ENCODE results near the gene B4GALT1.

The B4GALT1 gene

DNA sequence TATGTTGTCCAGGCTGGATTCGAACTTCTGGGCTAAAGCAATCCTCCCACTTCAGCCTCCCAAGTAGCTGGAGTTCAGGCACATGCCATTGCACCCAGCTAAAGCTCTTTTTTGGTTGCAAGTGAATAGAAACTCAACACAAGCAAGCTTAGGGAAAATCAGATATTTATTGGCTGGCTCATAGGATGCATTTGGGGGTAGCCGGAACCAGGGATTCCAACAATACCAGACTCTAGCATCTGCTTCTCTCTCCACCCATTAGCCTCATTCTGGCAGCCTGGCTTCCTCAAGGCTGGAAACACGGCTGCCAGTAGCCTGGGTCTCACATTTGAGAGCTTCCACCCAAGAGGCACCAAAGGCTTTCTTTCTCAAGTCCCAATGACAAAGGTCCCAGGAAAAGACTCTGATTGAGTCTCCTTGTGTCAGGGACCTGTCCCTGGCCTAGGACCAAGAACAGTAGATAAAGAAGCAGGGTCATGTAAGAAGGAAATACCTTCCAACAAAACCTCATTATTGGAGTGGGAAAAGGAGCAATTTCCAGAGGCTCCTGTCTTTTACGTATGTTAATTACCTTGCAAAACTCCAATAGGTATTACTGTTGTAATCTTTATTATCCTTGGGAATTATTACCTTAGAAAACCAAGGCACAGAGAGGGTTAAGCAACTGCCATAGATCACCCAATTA is 23.0 kb upstream of the B4GALT1 start:
- TF ChIP-seq, protein P1, sequence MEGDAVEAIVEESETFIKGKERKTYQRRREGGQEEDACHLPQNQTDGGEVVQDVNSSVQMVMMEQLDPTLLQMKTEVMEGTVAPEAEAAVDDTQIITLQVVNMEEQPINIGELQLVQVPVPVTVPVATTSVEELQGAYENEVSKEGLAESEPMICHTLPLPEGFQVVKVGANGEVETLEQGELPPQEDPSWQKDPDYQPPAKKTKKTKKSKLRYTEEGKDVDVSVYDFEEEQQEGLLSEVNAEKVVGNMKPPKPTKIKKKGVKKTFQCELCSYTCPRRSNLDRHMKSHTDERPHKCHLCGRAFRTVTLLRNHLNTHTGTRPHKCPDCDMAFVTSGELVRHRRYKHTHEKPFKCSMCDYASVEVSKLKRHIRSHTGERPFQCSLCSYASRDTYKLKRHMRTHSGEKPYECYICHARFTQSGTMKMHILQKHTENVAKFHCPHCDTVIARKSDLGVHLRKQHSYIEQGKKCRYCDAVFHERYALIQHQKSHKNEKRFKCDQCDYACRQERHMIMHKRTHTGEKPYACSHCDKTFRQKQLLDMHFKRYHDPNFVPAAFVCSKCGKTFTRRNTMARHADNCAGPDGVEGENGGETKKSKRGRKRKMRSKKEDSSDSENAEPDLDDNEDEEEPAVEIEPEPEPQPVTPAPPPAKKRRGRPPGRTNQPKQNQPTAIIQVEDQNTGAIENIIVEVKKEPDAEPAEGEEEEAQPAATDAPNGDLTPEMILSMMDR (IDR thresholded peaks at IDR 0.05; ENCODE audit: low read depth, low read length): no peak
- in situ Hi-C loops (cut with HindIII; ENCODE audit: low sequenced_read_pairs): no loop called here
- H3K4me3 ChIP-seq (ENCODE audit: low read depth, low read length): no peak overlapping the region
- DNase-seq (ENCODE audit: low read depth, low spot score): no peak

DNA sequence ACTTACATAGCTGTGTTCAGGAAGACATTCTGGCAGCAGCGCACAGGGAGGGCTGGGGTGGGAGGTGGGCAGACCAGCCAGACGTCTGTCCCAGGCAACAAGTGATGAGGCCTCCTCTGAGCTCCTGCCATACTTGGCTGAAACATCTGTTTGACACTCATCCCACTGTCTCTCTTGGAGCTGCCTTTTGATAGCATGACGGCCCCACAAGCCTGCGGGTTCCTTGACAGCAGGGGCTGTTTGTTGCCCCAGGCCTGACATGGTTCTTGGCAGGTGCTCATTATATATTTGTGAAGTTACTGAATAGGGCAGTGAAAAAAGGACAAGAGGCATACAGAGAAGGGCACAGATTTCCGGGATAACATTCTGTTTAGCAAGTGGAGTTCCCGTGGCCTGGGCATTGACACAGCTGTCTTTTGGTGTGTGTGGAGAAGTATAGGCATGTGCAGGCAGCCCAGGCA is 22.2 kb upstream of the B4GALT1 start:
- TF ChIP-seq, protein P1 (IDR thresholded peaks at IDR 0.05; ENCODE audit: low read depth, low read length): no peak
- H3K4me3 ChIP-seq (ENCODE audit: low read depth, low read length): no peak overlapping the region
- DNase-seq (ENCODE audit: low read depth, low spot score): no peak
- in situ Hi-C loops (cut with HindIII; ENCODE audit: low sequenced_read_pairs): no loop called here

DNA sequence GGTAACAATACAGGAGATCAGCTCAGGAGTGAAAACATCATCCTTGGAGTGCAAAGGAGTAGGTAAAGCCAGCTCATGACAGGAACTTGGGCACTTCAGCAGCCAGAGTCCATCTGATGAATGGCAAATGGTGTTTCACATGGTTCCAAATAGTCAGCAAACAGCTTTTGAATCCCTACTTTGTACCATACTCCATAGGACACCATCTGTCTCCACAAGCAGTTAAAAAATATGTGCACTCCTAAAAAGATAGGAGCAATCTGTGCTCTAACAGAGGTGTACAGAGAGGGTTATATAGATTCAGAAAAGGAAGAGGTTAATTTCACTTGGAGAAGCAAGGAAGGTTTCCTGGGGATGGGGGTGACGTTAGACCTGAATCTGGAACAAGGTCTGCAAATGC is 21.6 kb upstream of the B4GALT1 start:
- no peak overlapping the region for H3K4me3 ChIP-seq (ENCODE audit: low read depth, low read length)
- in situ Hi-C loops (cut with HindIII; ENCODE audit: low sequenced_read_pairs): no loop called here
- no peak for DNase-seq (ENCODE audit: low read depth, low spot score)
- TF ChIP-seq, protein P1 (IDR thresholded peaks at IDR 0.05; ENCODE audit: low read depth, low read length): no peak

DNA sequence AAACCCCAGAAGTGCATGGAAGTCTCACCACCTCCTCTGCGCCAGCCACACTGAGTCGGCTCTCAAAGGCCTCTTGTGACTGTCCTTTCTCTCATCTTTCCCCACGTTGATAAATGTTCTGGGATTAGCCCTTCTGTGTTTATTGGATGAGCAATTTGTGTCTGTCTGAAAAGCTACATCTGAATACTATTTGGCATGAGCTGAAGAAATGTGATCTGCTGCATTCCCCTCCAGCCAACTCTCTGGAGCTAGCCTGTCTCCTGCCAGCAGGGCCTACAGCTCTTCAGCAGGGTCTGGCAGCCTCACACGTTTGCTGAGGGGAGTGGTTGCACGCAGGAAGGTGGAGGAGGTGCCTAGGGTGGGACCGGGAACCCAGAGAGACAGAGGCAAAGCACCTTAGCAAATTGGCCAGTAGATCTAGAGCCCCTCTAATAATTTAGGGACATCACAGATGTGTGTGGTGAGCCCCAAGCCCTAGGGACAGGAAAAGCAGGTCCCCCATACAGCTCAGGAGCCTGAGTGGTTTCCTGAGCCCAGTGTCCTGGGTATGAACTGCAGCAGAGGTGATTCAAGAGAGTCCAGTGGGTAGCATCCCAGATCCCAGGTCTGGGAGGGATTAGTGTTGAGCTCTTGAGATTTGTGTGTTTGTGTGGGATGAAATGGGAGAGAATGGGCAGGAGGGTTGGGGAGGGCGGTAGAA is 20.5 kb upstream of the B4GALT1 start:
- DNase-seq (ENCODE audit: low read depth, low spot score): peak; percentile 54
- TF ChIP-seq, protein P1 (IDR thresholded peaks at IDR 0.05; ENCODE audit: low read depth, low read length): no peak
- in situ Hi-C loops (cut with HindIII; ENCODE audit: low sequenced_read_pairs): no loop called here
- H3K4me3 ChIP-seq (ENCODE audit: low read depth, low read length): no peak overlapping the region

DNA sequence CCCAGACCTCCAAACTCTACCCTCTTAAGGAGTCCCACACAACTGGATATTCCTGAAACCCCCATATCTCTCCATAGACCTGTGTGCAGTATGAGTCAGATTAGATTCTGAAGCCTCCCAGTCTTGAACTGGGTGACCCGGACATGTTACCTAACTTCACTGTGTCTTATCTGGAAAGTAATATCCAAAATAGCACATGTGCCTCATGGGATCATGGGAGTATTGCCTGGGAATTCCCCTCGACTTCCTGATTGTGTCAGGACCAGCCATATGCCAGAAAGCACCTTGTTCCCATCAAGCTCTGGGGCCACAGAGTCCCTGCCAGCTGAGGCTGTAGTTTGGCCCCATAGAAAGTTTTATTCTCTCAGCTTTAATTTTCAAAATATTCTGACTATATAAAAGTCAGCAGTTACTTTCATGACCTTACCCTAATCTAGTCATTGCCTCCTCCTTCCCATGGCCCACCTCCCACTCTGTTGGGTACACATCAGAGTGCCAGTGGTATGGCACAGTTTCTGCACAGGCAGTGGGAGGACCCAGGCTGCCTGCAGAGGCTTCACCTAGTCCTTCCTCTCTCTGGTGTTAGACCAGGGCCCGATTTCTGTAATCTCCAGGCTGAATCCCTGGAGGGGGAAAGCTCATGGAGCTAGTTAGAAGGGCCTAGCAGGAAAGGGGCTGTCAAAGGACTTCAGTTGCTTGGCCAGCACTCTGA is 19.5 kb upstream of the B4GALT1 start:
- no peak for DNase-seq (ENCODE audit: low read depth, low spot score)

DNA sequence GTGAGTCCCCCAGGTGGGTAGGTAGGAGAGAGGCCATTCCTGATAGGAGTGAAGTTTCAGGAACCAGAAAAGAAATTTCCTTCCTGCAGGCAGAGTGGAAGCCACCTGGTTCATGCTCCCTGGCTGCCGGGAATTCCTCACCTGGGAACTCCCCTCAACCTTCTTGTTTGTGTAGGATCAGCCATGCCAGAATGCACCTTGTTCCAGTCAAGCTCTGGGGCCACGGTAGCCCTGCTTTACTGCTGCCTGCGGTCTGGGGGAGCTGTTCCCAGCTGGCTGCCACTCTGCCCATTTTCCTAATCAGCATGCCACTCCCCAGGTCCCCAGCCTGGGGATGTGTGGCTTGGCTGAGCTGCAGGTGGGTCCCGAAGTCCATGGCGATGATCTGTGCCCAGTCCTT is 18.7 kb upstream of the B4GALT1 start:
- no peak for DNase-seq (ENCODE audit: low read depth, low spot score)
- in situ Hi-C loops (cut with HindIII; ENCODE audit: low sequenced_read_pairs): no loop called here
- TF ChIP-seq, protein P1 (IDR thresholded peaks at IDR 0.05; ENCODE audit: low read depth, low read length): no peak
- H3K4me3 ChIP-seq (ENCODE audit: low read depth, low read length): no peak overlapping the region

More for the DNA sequence above, 19.5 kb upstream of the B4GALT1 start:
- in situ Hi-C loops (cut with HindIII; ENCODE audit: low sequenced_read_pairs): no loop called here
- TF ChIP-seq, protein P1 (IDR thresholded peaks at IDR 0.05; ENCODE audit: low read depth, low read length): no peak
- H3K4me3 ChIP-seq (ENCODE audit: low read depth, low read length): no peak overlapping the region

All from astrocyte of the spinal cord (primary cell).